Endometrium (tissue), 2 donors: ENCODE measurements around the gene LDB2.
"Not testable (repeated sequence)": the region's sequence is repeated elsewhere in the genome, so short reads cannot be mapped to it uniquely, and the experiment has no call there.

ENCODE experiments used
- FAIRE-seq: peaks from 2 replicates; lab custom pipeline; 2012; peaks lifted over from hg19 to GRCh38; lab: Jason Lieb, UNC
- donor health status: control.
- donor health status: control.

Gene LDB2

GRCh38 chr4:16646459-16646858 lies 252.0 kb downstream of the LDB2 start:
- FAIRE-seq, result no peak

DNA sequence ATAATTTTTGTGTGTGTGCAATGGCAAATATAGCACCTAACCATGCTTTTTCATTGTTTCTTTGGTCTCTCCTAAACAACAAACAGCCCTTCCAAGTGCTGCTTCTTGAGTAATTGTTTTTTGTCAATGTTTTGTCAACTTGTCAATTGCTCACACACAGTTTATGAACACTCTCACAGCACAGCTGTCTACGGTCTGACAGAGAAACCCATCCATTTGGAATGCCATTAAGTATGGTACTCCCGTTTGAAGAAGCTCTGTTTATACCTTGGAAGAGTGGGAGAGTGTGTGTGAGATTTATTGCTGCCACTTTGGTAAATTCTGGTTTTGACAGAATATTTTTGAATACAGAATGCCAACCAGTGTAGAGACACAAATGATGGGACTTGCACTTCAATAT lies 254.6 kb downstream of the LDB2 start:
- no peak for FAIRE-seq

- no peak for FAIRE-seq
These were observed 255.5 kb downstream of the LDB2 start for GRCh38 chr4:16642897-16643296.

DNA sequence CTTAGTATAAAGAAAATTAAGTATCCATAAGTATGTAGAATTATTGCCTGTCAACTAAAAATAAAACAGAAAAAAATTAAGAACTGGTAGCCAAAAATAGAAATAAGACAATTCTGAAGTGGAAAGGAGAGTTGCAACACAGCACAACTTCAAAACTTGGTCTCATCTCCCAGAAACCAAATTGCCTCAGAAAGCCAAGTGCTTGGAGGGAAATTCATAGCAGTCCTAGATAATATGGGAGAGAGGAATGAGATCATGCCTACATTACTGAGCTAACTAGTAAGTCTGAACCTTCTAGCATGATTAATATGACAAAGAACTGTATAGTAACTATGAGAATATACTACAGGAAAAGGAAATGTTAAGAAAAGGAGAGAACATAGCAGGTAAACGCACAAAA lies 256.5 kb downstream of the LDB2 start:
- FAIRE-seq, result no peak

DNA sequence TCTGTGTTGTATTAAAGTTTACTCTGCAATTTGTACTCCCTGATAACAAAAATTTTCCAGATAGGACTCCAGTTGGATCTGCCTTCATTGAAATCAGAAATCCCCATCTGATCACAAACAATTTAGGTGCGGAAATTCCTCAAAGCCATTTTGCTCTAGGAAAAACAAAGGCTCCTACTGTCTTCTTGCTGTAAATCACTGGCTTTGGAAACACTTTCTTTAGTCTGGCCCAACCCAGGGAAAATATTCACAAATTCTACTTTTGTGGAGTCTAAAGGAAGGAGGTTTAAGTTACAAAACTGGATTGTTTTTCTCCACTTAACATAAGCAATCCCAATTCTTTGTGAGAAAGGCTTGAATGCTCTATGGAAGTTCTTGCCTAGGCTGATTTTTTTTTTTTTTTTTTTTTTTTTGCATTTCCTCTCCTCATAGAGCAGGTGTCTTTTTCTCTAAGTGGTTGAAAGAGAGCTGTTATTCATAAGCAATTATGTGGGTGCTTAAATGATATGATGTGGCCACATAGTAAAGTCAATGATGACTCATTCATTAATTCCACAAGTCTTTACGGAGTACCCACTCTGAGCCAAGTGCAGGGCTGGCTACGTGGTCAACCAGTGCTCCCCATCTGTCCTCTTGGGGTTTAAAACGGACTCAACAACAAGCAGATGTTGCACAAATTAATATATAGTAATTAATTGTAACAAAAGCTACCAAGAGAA lies 261.4 kb downstream of the LDB2 start:
- no peak for FAIRE-seq

GRCh38 chr4:16636304-16636703 lies 262.1 kb downstream of the LDB2 start:
- no peak for FAIRE-seq

DNA sequence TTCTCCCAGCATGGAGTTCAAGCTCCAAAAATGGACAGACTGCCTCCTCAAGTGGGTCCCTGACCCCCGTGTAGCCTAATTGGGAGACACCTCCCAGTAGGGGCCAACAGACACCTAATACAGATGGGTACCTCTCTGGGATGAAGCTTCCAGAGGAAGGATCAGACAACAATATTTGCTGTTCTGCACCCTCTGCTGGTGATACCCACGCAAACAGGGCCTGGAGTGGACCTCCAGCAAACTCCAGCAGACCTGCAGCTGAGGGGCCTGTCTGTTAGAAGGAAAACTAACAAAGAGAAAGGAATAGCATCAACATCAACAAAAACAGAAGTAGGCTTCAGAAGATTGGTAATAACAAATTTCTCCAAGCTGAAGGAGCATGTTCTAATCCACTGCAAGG lies 269.2 kb downstream of the LDB2 start:
- not testable (repeated sequence) for FAIRE-seq

DNA sequence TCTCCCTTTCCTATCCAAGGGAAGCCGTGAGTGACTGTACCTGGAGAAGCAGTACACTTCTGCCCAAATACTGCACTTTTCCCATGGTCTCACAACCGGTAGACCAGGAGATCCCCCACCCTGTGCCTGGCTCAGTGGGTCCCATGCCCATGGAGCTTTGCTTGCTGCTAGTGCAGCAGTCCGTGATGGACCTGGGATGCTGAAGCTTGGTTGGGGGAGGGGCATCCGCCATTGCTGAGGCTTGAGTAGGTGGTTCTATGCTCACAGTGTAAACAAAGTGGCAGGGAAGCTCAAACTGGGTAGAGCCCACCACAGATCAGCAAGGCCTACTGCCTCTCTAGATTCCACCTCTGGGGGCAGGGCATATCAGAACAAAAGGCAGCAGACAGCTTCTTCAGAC lies 269.6 kb downstream of the LDB2 start:
- not testable (repeated sequence) for FAIRE-seq

DNA sequence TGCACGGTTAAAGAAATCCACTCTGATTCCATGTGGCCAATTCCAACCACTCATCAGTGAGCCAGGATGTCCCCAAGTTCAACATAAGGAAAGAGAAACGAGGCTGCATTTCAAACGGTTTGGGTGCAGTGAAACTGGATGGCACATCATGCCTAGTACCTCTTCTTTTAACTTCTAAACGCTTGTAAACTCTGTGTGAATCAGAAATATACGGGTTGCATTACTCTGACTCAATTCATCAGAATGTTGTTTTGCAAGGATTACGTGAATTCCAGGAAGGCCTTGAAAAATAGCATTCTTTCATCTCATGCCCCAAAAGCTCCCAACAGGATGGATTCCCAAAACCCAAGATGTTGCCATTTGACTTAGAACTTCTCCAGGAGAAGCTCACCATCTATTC lies 270.4 kb downstream of the LDB2 start:
- no peak for FAIRE-seq

- no peak for FAIRE-seq
These were observed 271.5 kb downstream of the LDB2 start for GRCh38 chr4:16626945-16627344.

GRCh38 chr4:16622826-16623225 lies 275.6 kb downstream of the LDB2 start:
- no peak for FAIRE-seq

DNA sequence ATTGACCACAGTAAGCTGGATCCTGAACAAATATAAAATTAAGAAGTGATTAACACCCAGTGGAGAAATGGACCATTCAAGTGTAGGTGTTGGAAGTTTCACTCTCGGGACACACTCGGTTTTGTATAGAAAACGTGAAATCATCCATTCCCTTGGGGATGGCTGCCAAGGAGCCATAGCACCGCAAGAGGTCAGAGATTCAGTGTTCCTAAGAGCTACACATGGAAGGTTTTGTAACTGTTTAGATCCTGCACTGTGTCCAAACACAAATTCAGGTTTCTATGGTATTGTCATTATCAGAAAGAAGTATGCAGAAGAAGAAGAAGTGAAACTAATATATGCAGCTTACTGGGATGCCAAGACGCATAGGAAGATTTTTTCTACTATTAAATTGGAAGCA lies 281.0 kb downstream of the LDB2 start:
- FAIRE-seq, result no peak

GRCh38 chr4:16617011-16617410 lies 281.4 kb downstream of the LDB2 start:
- no peak for FAIRE-seq

GRCh38 chr4:16609170-16609758 lies 289.2 kb downstream of the LDB2 start:
- no peak for FAIRE-seq

DNA sequence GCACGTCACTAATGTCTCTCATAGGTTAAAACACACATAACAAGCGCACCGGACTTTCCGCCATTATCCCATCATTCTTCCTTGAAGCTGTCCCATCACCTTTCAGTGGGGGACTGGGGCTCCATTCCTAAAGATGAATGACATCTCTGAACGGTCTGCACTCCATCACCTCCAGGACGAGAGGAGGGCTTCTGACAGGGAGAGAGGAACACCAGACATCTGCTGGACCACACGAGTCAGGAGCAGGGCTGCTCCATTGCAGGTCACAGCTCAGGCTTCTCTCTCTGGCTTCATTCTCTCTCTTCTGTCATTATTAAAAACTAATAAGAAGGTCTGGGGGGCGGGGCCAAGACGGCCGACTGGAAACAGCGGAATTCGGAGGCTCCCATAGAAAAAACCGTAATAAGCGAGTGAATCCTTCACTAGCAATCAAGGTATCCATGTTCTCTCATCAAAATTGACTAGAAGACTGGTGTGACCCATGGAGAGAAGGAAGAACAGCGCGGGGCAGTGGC lies 289.8 kb downstream of the LDB2 start:
- FAIRE-seq, result no peak

GRCh38 chr4:16608123-16608522 lies 290.3 kb downstream of the LDB2 start:
- FAIRE-seq, result no peak

DNA sequence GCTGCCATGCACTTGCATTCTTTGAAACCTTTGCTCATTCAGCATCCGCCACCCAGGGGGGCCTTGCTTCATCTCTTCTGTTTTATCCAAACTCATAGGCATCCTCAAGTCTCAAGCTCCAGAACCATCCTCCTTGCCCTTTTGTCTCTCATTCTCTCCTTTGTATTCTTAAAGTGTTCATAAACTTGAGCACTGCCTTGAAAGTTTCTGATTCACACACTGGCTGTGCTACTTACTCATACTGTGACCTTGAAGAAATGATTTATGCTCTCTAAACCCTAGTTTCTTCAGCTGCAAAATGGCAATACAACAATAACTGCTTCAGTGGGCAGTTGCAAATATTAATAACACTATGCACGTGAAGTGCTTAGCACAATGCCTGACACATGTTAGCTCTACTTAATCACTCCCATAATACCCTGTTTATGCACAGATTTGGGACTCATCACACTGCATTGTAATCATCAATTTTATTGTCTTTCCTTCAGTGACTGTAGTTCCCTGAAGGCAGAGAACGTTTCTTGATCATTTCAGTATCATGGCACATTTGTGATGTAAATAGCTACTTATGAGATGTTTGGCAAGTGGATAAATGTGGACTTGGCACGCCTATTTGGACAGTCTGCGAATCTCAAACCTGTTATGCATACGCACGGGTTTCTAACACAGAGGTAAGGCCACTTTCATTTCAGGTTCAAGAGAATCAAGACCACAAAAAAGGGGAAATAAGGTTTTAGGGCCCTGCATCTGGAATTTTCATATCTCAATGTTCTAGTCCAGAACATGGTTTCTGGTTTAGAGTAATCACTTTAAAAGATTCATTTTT lies 291.0 kb downstream of the LDB2 start:
- no peak for FAIRE-seq

DNA sequence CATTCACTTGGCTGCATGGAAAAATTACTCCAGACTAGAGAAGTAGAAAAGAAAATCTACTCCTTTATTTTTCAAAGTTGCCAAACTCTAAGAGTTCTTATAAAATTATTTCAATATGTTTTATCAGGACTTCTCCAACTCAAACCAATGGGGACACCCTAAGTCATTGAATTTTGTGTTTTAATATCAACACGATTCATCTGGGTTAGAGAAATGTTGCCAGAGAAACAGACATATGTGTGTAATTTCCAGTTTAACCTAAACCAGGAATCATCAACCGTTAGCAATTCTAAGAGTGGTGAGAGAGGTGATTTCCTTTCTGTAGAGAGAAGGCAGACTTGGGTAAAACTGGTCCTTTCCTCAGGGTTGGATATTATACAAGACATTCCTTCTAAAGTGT lies 291.8 kb downstream of the LDB2 start:
- peak; percentile 4 for FAIRE-seq

- no peak for FAIRE-seq
These were observed 295.3 kb downstream of the LDB2 start for GRCh38 chr4:16603178-16603577.

DNA sequence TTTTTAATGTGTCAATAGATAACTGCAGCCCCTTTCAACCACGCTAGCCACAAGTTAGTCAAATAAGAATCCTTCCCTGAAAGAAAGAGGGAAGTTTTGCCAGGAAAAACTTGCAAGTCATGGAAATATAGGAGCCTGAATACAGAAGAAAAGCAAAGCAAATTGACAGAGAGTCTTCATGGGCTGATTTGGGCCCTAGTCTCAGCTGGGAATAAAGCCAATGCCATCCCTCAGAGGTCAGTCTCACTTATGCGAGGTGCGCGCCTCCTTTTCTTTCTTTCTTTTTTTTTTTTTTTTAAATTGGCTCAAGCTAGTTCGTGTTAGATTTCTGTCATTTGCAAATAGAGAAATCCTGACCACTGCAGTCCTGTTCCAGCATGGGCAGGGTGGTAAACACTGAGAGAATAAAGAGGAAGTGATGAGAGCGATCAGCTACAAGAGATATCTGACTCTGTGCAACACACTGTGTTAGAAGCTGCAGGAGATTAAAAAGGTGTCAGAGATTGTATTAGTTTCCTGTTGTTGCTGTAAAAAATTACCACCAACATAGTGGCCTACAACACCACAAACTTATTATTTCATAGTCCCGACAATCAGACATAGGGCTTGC lies 299.7 kb downstream of the LDB2 start:
- FAIRE-seq, result no peak

GRCh38 chr4:16597845-16598596 lies 300.4 kb downstream of the LDB2 start:
- FAIRE-seq, result no peak

- no peak for FAIRE-seq
These were observed 301.0 kb downstream of the LDB2 start for GRCh38 chr4:16597443-16597842.
